Retinal pigment epithelial cell (primary cell): Measurements from ENCODE around the gene CHRM5.

Experiments used
- DNase-seq: peaks from one replicate; pipeline ENCODE4 v3.0.0-alpha.2; 2010; ENCODE audit warnings: low read depth
- H3K4me3 ChIP-seq: 2 replicates; pipeline ENCODE4 v1.5.1; 2011; ENCODE audit warnings: mild to moderate bottlenecking, low read length, control low read depth, moderate library complexity
- CTCF ChIP-seq: conservative IDR thresholded peaks from 2 replicates; pipeline ENCODE4 v1.5.1; 2011; ENCODE audit warnings: low read depth, low read length, control low read depth, inconsistent platforms

The CHRM5 gene

GRCh38 chr15:34064438-34064837 lies 96.1 kb downstream of the CHRM5 start:
- H3K4me3 ChIP-seq, result no peak overlapping the region
- no peak for DNase-seq
- no peak for TF ChIP-seq CTCF

GRCh38 chr15:34065261-34065660 lies 97.0 kb downstream of the CHRM5 start:
- DNase-seq, result no peak
- TF ChIP-seq CTCF, result no peak
- no peak overlapping the region for H3K4me3 ChIP-seq

GRCh38 chr15:34065941-34066340 lies 97.6 kb downstream of the CHRM5 start:
- no peak for DNase-seq
- H3K4me3 ChIP-seq, result no peak overlapping the region
- TF ChIP-seq CTCF, result no peak

GRCh38 chr15:34070003-34070402 lies 101.7 kb downstream of the CHRM5 start:
- DNase-seq, result no peak
- no peak for TF ChIP-seq CTCF

GRCh38 chr15:34076785-34077184 lies 108.5 kb downstream of the CHRM5 start:
- H3K4me3 ChIP-seq, result no peak overlapping the region
- no peak for DNase-seq
- no peak for TF ChIP-seq CTCF

More at GRCh38 chr15:34070003-34070402, 101.7 kb downstream of the CHRM5 start:
- no peak overlapping the region for H3K4me3 ChIP-seq

GRCh38 chr15:34078900-34079299 lies 110.6 kb downstream of the CHRM5 start:
- TF ChIP-seq CTCF, result no peak
- no peak overlapping the region for H3K4me3 ChIP-seq
- DNase-seq, result no peak

- TF ChIP-seq CTCF, result no peak
- no peak for DNase-seq
- H3K4me3 ChIP-seq, result no peak overlapping the region
Observed at GRCh38 chr15:34079904-34080303, 111.6 kb downstream of the CHRM5 start.
